ENCODE results near the gene PIH1D1. TPM values are rescaled to one million over a fixed set of nuclear protein-coding genes. Genes with fewer than 3 reads are reported as not detected.

PIH1D1 gene
- total and polyA plus RNA-seq, 2 experiments from 2014 or later = 103 to 164 TPM

DNA sequence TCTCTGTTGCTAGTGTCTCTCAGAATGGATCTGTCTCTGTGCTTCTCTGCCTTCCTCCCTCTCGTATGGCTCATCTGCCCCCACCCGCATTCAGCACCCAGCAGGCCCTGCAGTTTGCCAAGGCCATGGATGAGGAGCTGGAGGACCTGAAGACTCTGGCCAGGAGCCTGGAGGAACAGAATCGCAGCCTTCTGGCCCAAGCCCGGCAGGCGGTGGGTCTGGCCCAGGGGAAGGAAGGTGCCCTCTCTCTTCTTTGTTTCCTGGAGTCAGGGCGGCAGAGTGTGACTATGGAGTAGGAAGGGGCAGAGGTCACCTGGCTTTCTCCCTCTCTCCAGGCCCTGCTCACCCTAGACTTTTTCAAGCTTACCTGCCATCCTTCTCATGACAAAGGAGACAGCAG lies 52.7 kb downstream of the PIH1D1 start:
- Histone ChIP-seq H3K79me2 (replicated peaks; ENCODE audit: insufficient read depth) (no peaks in the 10 kb centered on the region), H3K27ac (ENCODE audit: low read depth) (no peak overlapping the region), H3K4me3 (no peak overlapping the region), H2AFZ (peak overlapping the region; percentile 23; the same call in 1 of the 2 replicates), H3K9me2 (ENCODE audit: insufficient read depth) (0 out of 2 replicates have a peak, but pooled peaks cover 3% of the 10 kb centered on the region), H3K4me1 (ENCODE audit: insufficient read depth) (peaks cover 11% of the 10 kb centered on the region), H3K27me3 (ENCODE audit: insufficient read depth) (no peaks in the 10 kb centered on the region), H3F3A (replicated peaks; ENCODE audit: low read depth) (peaks cover 9% of the 10 kb centered on the region; the same call in 1 of the 2 replicates), H4K20me1 (replicated peaks; ENCODE audit: insufficient read depth) (no peaks in the 10 kb centered on the region), H3K36me3 (ENCODE audit: insufficient read depth) (no peaks in the 10 kb centered on the region), H3K4me2 (no peak overlapping the region)
- Mint-ChIP-seq H3K4me3 (no peak overlapping the region), H3K4me1 (peaks cover 40% of the 10 kb centered on the region), H3K27ac (no peak overlapping the region), H3K36me3 (ENCODE audit: low read depth) (no peaks in the 10 kb centered on the region), H3K27me3 (ENCODE audit: insufficient read depth, low read depth, poor library complexity) (peaks cover 22% of the 10 kb centered on the region), H3K9me3 (no peaks in the 10 kb centered on the region)
- DNase-seq (ENCODE audit: low spot score) (no peak), ATAC-seq (no peak)
- no peak for TF ChIP-seq EZH2 (IDR thresholded peaks at IDR 0.05; ENCODE audit: low read depth, unreplicated experiment)
- TF ChIP-seq, protein P1, sequence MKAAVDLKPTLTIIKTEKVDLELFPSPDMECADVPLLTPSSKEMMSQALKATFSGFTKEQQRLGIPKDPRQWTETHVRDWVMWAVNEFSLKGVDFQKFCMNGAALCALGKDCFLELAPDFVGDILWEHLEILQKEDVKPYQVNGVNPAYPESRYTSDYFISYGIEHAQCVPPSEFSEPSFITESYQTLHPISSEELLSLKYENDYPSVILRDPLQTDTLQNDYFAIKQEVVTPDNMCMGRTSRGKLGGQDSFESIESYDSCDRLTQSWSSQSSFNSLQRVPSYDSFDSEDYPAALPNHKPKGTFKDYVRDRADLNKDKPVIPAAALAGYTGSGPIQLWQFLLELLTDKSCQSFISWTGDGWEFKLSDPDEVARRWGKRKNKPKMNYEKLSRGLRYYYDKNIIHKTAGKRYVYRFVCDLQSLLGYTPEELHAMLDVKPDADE (IDR thresholded peaks at IDR 0.05) = no peak
- TF ChIP-seq REST (IDR thresholded peaks at IDR 0.05; ENCODE audit: unreplicated experiment) = no peak

DNA sequence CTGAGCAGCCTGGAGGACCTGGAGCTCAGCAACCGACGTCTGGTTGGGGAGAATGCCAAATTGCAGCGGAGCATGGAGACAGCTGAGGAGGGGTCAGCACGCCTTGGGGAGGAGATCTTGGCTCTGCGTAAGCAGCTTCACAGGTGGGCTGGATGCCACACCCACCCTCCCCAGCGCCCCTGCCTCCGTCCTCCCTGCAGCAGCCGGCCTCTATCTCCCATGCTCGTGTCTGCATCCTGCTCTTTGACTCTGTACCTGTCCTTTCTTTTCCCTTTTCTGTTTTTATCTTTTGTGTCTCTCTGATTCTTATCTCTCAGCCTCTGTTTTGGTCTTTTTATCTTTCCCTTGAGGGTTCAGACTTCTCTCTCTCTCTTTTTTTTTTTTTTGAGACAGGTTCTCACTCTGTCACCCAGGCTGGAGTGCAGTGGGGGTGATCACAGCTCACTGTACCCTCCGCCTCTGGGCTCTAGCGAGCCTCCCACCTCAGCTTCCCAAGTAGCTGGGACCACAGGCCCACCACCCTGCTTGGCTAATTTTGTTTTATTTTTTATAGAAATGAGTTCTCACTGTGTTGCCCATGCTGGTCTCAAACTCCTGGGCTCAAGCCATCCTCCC lies 53.5 kb downstream of the PIH1D1 start:
- no peak for ATAC-seq
- H3F3A ChIP-seq (replicated peaks; ENCODE audit: low read depth) = 0 out of 2 replicates have a peak, but pooled peaks cover 5% of the 10 kb centered on the region
- no peaks in the 10 kb centered on the region for H3K36me3 ChIP-seq (ENCODE audit: insufficient read depth)
- no peaks in the 10 kb centered on the region for H4K20me1 ChIP-seq (replicated peaks; ENCODE audit: insufficient read depth)
- Mint-ChIP-seq H3K4me1 (peaks cover 33% of the 10 kb centered on the region), H3K36me3 (ENCODE audit: low read depth) (no peaks in the 10 kb centered on the region), H3K9me3 (no peaks in the 10 kb centered on the region), H3K4me3 (no peak overlapping the region; the same call in 2 of the 3 replicates), H3K27ac (no peak overlapping the region), H3K27me3 (ENCODE audit: insufficient read depth, low read depth, poor library complexity) (peaks cover 20% of the 10 kb centered on the region)
- no peak overlapping the region for H3K4me2 ChIP-seq
- no peak overlapping the region for H3K27ac ChIP-seq (ENCODE audit: low read depth)
- H3K4me3 ChIP-seq = no peak overlapping the region
- no peak for DNase-seq (ENCODE audit: low spot score)
- TF ChIP-seq ZNF114 (CRISPR knock-in tag; IDR thresholded peaks at IDR 0.05) = no peak
- TF ChIP-seq, protein P2, sequence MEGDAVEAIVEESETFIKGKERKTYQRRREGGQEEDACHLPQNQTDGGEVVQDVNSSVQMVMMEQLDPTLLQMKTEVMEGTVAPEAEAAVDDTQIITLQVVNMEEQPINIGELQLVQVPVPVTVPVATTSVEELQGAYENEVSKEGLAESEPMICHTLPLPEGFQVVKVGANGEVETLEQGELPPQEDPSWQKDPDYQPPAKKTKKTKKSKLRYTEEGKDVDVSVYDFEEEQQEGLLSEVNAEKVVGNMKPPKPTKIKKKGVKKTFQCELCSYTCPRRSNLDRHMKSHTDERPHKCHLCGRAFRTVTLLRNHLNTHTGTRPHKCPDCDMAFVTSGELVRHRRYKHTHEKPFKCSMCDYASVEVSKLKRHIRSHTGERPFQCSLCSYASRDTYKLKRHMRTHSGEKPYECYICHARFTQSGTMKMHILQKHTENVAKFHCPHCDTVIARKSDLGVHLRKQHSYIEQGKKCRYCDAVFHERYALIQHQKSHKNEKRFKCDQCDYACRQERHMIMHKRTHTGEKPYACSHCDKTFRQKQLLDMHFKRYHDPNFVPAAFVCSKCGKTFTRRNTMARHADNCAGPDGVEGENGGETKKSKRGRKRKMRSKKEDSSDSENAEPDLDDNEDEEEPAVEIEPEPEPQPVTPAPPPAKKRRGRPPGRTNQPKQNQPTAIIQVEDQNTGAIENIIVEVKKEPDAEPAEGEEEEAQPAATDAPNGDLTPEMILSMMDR (conservative IDR thresholded peaks at IDR 0.05; ENCODE audit: low read depth in 2 of 2) = no peak
- H3K9me2 ChIP-seq (ENCODE audit: insufficient read depth) = 0 out of 2 replicates have a peak, but pooled peaks cover 3% of the 10 kb centered on the region
- H2AFZ ChIP-seq = peak overlapping the region; percentile 81; the same call in 1 of the 2 replicates
- peaks cover 6% of the 10 kb centered on the region; the same call in 1 of the 2 replicates for H3K4me1 ChIP-seq (ENCODE audit: insufficient read depth)
- H3K79me2 ChIP-seq (replicated peaks; ENCODE audit: insufficient read depth) = no peaks in the 10 kb centered on the region
- no peaks in the 10 kb centered on the region for H3K27me3 ChIP-seq (ENCODE audit: insufficient read depth)

All from GM23338 (cell line).